Measurements from ENCODE around the gene RAB6A. TPM values are rescaled to one million over a fixed set of nuclear protein-coding genes. Genes with fewer than 3 reads are reported as not detected.

The RAB6A gene
- total RNA-seq, 1 experiment from 2014 or later, result 142 TPM

DNA sequence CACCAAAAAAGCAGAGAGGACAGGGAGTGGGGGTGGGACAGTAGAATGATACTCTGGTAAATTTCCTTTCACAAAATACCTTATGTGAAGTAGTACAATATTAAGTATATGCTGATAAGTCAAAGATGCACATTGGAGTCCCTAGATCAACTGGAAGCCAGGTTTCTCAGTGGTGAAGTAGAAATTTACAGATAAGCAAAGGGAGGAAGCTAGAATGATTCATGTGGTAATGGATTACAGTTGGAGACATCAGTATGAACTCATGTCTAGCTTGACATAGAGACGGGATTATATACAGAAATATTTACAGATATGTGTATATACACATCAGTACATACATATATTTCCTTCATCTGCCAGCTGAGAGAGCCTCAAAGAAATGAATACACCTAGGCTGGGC, 93.0 kb downstream of the RAB6A start:
- no peak overlapping the region for H3K27ac ChIP-seq
- no TSS peak for BruUV-seq (replicated peaks)

DNA sequence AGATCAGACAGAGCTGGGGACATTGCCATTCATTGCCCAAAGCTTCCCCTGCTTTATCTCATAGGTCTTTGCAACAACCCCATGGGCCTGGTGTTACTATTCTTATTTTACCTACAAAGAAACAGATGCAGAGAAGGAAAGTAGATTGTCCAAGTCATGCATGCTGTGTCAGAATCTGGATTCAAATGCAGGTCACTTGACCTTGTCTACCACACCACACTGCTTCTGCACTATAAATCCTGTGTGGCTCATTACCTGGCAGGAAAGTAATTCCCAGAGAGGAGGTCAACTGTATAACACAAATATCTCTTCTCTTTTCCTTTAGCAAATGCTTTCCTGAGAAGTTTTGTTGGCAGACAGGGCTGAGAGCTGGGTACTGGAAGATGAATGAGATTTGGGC, 96.0 kb downstream of the RAB6A start:
- Histone ChIP-seq H3K4me2 (no peak overlapping the region), H3F3A (ENCODE audit: insufficient read depth, low read depth) (peaks cover 13% of the 10 kb centered on the region; the same call in 1 of the 2 replicates), H3K9me3 (ENCODE audit: insufficient read depth, low read depth) (no peaks in the 10 kb centered on the region), H3K36me3 (ENCODE audit: low read depth) (no peaks in the 10 kb centered on the region), H4K20me1 (ENCODE audit: insufficient read depth) (no peaks in the 10 kb centered on the region), H3K27ac (no peak overlapping the region), H3K9me2 (ENCODE audit: insufficient read depth) (no peaks in the 10 kb centered on the region), H2AFZ (no peak overlapping the region), H3K4me3 (no peak overlapping the region), H3K27me3 (ENCODE audit: insufficient read depth, low read depth) (no peaks in the 10 kb centered on the region), H3K79me2 (ENCODE audit: low read depth) (no peaks in the 10 kb centered on the region), H3K4me1 (replicated peaks; ENCODE audit: insufficient read depth) (peaks cover 9% of the 10 kb centered on the region)
- intact Hi-C loops (cut with micrococcal nuclease; ENCODE audit: unreplicated experiment), result no loop called here
- DNase-seq, result peak in 1 of 2 experiments; percentile 23
- BruUV-seq (replicated peaks), result no TSS peak
- TF ChIP-seq, protein P1, sequence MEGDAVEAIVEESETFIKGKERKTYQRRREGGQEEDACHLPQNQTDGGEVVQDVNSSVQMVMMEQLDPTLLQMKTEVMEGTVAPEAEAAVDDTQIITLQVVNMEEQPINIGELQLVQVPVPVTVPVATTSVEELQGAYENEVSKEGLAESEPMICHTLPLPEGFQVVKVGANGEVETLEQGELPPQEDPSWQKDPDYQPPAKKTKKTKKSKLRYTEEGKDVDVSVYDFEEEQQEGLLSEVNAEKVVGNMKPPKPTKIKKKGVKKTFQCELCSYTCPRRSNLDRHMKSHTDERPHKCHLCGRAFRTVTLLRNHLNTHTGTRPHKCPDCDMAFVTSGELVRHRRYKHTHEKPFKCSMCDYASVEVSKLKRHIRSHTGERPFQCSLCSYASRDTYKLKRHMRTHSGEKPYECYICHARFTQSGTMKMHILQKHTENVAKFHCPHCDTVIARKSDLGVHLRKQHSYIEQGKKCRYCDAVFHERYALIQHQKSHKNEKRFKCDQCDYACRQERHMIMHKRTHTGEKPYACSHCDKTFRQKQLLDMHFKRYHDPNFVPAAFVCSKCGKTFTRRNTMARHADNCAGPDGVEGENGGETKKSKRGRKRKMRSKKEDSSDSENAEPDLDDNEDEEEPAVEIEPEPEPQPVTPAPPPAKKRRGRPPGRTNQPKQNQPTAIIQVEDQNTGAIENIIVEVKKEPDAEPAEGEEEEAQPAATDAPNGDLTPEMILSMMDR (conservative IDR thresholded peaks at IDR 0.05), result no peak
- no peak for TF ChIP-seq EZH2 (IDR thresholded peaks at IDR 0.05; ENCODE audit: low read depth)
- POLR2A ChIA-PET (ENCODE audit: unreplicated experiment), result interaction anchor here (0.6 kb wide), 1 partner anchor 186 kb away, joined by 7 read pairs; no protein-coding TSS in a partner anchor
- CTCF ChIA-PET, result interaction anchor here (0.6 kb wide), 1 partner anchor 330 kb away, joined by 4 read pairs; no protein-coding TSS in a partner anchor

More for the DNA sequence above, 93.0 kb downstream of the RAB6A start:
- Histone ChIP-seq H3K4me1 (replicated peaks; ENCODE audit: insufficient read depth) (no peaks in the 10 kb centered on the region), H3K4me3 (no peak overlapping the region), H2AFZ (no peak overlapping the region), H3F3A (ENCODE audit: insufficient read depth, low read depth) (peaks cover 6% of the 10 kb centered on the region; the same call in 1 of the 2 replicates), H3K9me2 (ENCODE audit: insufficient read depth) (no peaks in the 10 kb centered on the region), H3K36me3 (ENCODE audit: low read depth) (no peaks in the 10 kb centered on the region), H3K4me2 (no peak overlapping the region), H3K9me3 (ENCODE audit: insufficient read depth, low read depth) (no peaks in the 10 kb centered on the region), H3K27me3 (ENCODE audit: insufficient read depth, low read depth) (no peaks in the 10 kb centered on the region), H3K79me2 (ENCODE audit: low read depth) (no peaks in the 10 kb centered on the region), H4K20me1 (ENCODE audit: insufficient read depth) (no peaks in the 10 kb centered on the region)
- DNase-seq, result peak in 1 of 2 experiments; percentile 4
- CTCF ChIA-PET, result interaction anchor here (0.6 kb wide), 1 partner anchor 14 kb away, joined by 3 read pairs; no protein-coding TSS in a partner anchor
- POLR2A ChIA-PET (ENCODE audit: unreplicated experiment), result no interaction called here
- intact Hi-C loops (cut with micrococcal nuclease; ENCODE audit: unreplicated experiment), result no loop called here
- no peak for TF ChIP-seq EZH2 (IDR thresholded peaks at IDR 0.05; ENCODE audit: low read depth)
- TF ChIP-seq, protein P1 (conservative IDR thresholded peaks at IDR 0.05), result no peak

DNA sequence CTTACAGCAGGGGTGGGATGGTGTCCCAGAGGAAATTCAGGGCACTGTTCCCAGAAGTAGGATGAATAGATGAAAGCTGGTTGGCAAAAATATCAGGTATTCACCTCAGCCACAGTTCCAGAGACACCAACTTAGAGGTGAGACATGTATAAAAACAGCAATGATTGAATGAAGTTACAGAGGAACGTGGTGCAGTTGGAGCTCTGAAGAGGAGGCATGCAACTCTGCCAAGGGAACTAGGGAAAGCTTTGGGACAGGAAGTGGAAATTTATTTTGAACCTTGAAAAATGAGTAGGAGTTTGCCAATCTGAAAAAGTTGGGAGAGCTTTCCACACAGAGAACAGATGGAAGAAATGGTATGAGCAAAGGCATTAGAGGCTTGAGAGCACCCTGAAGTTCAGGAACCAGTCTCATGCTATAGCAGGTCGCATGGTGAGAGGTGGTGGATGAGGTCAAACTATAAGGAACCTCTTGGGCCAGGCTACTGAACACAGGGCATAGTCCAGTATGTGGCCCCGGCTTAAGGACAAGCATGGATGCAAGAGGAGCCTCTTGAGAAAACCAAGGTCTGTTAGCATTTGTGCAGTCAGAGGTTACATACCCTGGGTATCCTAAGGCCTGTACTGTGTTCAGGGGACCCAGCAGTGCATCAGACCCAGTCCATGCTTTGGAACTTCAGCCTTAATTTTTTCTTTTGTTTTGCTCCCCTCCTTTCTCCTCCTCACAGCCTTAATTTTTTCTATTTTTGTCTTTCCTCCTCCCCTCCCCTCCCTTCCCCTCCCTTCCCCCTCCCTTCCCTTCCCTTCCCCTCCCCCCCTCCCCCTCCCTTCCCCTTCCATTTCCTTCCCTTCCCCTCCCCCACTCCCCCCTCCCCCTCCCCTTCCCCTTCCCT, 97.0 kb downstream of the RAB6A start:
- H3K27me3 ChIP-seq (ENCODE audit: insufficient read depth, low read depth), result no peaks in the 10 kb centered on the region
- no peaks in the 10 kb centered on the region for H4K20me1 ChIP-seq (ENCODE audit: insufficient read depth)
- no peaks in the 10 kb centered on the region for H3K9me3 ChIP-seq (ENCODE audit: insufficient read depth, low read depth)
- CTCF ChIA-PET, result interaction anchor here (4.5 kb wide), 1 partner anchor 38 kb away, joined by 59 read pairs; no protein-coding TSS in a partner anchor
- no peak overlapping the region for H3K4me2 ChIP-seq
- H2AFZ ChIP-seq, result no peak overlapping the region
- H3K4me1 ChIP-seq (replicated peaks; ENCODE audit: insufficient read depth), result peaks cover 14% of the 10 kb centered on the region
- POLR2A ChIA-PET (ENCODE audit: unreplicated experiment), result no interaction called here
- peak in 1 of 2 experiments; percentile 32 for DNase-seq
- TF ChIP-seq, protein P1 (conservative IDR thresholded peaks at IDR 0.05), result no peak
- TF ChIP-seq EZH2 (IDR thresholded peaks at IDR 0.05; ENCODE audit: low read depth), result no peak
- intact Hi-C loops (cut with micrococcal nuclease; ENCODE audit: unreplicated experiment), result no loop called here
- no peaks in the 10 kb centered on the region for H3K36me3 ChIP-seq (ENCODE audit: low read depth)
- H3K27ac ChIP-seq, result no peak overlapping the region
- no TSS peak for BruUV-seq (replicated peaks)
- H3K79me2 ChIP-seq (ENCODE audit: low read depth), result no peaks in the 10 kb centered on the region
- H3K9me2 ChIP-seq (ENCODE audit: insufficient read depth), result no peaks in the 10 kb centered on the region
- H3K4me3 ChIP-seq, result no peak overlapping the region
- peaks cover 17% of the 10 kb centered on the region; the same call in 1 of the 2 replicates for H3F3A ChIP-seq (ENCODE audit: insufficient read depth, low read depth)
